GM19193 (cell line): ENCODE data around the gene BLOC1S6.

Source experiments
- POLR2A ChIP-seq: IDR thresholded peaks from 4 replicates; pipeline ENCODE4 v1.6.1; 2011; ENCODE audit not compliant: insufficient read depth, insufficient read length; ENCODE audit errors: extremely low read depth

The BLOC1S6 gene

DNA sequence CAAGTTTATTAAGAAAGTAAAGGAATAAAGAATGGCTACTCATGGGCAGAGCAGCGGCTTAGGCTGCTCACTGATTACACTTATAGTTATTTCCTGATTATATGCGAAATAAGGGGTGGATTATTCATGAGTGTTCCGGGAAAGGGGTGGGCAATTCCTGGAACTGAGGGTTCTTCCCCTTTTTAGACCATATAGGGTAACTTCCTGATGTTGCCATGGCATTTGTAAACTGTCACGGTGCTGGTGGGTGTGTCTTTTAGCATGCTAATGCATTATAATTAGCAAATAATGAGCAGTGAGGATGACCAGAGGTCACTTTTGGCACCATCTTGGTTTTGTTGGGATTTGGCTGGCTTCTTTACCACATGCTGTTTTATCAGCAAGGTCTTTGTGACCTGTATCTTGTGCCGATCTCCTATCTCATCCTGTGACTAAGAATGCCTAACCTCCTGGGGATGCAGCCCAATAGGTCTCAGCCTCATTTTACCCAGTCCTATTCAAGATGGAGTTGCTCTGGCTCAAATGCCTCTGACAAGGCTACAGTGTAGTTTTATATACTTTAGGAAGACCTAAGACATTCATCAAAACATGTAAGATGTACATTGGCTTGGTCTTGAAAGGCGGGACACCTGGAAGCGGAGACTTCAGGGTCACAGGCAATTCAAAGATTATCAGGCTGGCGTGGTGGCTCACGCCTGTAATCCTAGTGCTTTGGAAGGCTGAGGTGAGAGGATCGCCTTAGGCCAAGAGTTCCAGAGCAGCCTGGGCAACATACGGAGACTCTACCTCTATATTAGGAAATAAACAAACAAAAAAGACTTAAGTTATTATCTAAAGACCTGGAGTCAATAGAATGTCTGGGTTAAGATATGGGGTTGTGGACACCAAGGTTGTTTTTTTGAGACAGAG lies 3.2 kb upstream of the BLOC1S6 start:
- no peak for TF ChIP-seq POLR2A

DNA sequence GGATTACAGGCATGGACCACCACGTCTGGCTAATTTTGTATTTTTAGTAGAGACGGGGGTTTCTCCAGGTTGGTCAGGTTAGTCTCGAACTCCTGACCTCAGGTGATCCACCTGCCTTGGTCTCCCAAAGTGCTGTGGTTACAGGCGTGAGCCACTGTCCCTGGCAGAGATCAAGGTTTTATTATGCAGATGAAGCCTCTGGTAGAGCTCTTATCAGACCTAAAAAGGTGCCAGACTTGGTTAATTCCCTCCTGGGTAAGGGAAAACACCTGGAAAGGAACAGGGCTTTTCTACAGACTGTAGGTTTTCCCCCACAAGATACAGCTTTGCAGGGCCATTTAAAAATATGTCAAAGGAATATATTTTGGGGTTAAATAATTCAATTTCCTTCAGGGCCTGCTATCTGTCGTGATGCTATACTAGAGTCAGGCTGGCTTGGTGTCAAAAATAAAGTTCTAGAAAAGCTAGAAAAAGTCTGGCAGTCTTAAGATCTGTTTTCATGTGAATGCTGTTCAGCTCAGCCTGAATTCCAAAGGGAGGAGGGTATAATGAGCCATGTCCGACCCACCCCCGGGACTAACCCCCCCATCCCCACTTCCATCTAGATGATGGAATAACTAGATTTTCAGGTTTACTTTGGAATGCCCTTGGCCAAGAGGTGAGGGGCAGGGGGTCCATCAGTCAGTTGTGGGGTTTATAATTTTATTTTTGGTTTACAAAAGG lies 1.9 kb upstream of the BLOC1S6 start:
- no peak for TF ChIP-seq POLR2A

DNA sequence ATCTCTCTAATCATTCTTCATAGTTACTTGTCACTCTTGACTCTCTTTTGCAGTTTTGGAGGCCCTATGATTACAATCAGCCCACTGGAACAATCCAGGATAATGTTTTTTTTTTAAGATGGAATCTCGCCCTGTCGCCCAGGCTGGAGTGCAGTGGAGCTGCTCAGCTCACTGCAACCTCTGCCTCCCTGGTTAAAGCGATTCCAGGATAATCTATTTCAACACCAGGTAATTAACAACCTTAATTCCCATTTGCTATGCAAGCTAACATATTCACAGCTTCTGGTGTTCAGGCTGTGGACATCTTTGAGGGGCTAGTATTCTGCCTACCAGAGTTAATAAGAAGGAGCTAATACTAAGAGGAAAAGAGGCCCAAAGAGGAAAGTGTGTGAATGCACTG lies 1.1 kb upstream of the BLOC1S6 start:
- no peak for TF ChIP-seq POLR2A

DNA sequence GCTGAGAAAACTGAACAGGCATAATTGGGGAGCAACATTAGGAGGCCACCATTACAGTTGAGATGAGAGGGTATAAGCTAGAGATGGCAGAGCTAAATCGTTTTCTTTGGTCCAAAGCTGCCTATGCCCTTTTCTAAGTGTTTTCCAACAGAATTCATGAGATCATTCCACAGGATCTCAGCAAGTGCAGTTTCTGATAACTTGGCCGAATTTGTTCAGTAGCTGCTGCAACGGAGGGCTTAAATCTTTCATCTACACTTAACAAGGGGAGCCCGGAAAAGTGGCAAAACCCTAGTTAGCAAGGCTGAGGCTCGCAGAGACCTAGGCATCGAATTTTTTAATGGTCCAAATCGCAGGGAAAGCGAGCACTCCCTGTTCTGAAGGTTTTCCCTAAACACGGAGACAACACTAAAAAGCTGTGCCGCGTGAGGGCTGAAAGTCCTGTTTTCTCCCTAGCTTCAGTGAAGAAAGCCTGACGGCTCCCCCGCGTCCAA lies 531 bp upstream of the BLOC1S6 start:
- TF ChIP-seq POLR2A, result no peak

DNA sequence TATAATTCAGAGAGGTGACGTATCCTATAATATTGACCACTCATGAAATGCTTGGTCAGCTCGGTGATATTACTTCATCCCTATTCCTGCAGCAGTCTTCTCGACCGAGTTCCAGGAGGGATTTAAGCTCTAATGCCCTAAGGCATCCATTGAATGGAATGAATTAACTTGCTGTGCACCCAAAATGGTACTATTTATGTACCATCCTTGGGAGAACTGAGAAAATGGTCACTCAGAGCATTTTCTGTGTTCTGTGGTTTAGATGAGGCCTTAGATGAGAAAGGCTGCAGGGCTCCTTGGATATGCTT lies 638 bp downstream of the BLOC1S6 start:
- no peak for TF ChIP-seq POLR2A

DNA sequence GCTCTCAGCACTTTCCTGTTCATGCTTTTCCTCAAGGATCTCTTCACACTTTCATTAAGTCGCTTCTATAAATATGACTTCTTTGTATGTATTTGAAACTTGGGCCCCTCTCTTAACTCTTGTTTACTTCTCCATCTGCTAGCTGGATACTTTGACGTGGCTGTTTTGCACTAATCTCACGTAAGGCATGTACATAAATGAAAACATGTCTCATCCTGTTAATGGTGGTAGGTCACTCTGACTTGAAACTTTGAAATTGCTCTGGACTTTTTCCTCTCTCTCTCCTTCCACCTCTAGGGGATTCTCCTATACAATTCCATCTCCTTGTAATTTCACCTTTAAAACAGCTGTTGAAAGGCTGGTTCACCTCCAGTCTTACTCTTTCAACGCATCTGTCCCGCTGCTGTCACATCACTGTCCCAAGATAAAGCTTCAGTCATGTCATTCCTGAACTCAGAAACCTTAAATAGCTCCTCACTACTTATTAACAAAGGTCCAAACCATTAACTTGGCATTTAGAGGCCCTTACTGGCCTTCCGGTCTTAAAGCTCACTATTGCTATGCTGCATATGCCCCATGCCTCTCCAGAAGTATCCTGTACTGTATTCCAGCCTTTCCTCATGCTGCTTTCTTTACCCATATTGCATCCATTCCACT lies 1.2 kb downstream of the BLOC1S6 start:
- no peak for TF ChIP-seq POLR2A

DNA sequence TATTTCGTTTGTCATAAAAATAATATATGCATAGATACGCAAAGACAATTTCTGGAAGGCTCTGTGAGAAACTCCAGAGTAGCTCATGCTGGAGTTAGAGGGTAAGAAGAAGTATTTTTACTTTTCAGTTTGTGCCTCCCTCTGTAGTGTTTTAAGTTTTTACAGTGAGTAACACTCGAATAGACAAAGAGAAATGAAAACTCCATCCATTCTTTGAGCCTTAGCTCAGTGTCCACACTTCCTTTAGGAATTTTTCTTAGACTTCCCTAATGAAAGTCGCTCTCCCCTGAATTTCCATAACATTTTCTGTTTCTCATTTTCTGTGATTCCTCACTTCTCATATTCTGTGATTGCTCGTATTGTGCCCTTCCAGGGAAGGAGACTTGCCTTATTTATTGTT lies 2.1 kb downstream of the BLOC1S6 start:
- TF ChIP-seq POLR2A, result no peak

DNA sequence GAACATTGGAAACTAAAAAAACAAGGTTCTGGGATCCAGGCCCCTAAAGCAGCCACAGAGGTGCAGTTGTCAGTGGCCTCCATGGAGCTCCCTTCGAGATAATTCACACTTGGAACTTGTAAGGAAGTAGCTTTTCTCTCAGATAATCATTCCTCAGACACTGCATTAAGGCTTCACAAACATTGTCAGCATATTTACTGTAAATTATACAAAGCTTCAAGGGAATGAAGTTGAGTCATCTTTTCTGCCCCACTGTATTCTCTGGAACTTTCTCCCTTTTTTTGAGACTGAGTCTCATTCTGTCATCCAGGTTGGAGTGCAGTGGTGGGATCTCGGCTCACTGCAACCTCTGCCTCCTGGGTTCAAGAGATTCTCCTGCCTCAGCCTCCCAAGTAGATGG lies 7.1 kb downstream of the BLOC1S6 start:
- TF ChIP-seq POLR2A, result no peak

DNA sequence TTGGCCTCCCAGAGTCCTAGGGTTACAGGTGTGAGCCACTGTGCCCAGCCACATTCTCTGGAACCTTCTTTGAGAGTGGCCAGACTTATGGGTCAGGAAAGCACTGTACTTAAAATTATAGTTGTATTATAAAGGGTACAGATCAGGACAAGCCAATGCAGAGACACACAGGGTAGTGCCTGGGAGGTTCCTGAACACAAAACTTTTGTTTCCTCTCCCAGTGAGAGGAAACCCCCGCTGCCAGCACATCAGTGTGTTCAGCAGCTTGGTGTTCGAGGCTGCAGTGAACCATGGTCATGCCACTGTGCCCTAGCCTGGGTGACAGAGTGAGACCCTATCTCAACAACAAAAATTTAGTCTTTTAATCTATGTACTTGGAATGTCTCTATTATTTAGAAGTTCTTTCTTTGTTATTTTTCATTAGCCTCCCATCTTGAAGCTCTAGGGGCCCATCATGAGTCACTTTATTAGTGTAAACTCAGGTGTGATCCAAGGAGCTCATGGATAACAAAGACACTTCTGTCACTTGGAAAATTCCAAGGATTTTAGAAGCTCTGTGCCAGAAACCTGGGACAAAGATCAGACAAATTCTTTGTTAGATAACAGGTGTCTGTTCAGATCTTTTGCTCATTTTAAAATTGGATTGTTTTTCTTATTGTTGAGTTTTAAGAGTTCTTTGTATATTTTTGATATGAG lies 7.8 kb downstream of the BLOC1S6 start:
- no peak for TF ChIP-seq POLR2A

DNA sequence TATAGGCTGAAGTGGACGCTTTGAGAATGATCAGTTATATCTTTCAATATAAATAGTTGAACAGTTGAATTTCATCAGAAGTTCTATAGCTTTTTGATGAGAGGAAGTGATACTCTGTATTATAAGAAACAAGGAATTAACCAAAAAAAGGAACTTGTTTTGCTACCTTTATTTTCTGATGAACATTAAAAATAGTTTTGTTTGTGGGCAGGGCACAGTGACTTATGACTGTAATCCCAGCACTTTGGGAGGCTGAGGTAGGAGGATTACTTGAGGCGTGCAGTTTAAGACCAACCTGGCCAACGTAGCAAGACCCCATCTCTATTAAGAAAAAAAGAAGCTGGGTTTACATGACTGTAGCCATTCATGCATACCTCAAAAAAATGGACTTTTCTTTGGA lies 16.7 kb downstream of the BLOC1S6 start:
- TF ChIP-seq POLR2A, result no peak

DNA sequence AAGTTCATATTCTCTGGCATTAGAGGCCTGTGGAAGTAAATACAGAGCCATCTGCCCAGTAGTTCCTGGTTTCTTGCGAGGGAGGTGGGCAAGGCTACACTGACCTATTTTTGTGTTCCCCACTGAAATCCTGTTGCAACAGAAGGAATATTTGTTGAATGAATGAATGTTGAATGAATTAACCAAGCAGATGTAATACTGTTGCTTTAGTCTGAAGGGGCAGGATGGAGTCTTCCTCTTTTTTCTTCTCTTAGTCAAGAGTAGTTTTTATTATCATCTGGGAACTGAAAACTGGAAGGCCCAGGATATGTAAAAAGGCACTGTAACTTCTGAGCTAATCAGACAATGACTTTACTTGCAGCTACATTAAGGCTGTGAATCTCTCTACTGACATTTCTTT lies 17.1 kb downstream of the BLOC1S6 start:
- no peak for TF ChIP-seq POLR2A

DNA sequence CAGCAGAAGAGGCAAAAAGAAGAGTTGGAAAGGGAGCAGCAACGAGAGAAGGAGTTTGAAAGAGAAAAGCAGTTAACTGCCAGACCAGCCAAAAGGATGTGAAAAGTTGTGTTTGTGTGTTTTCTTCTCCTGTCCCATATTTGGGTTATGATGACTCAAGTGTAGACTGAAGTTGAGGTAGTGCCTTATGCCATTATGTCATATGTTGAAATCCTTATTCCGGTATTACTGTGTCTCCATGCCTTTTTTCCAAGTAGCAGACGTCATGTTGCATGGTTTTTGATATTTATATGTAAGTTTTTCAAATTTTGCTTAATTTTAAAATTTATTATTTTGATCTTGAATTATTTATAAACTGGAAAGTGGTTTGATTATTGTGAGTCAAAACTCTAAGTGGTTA lies 19.2 kb downstream of the BLOC1S6 start:
- no peak for TF ChIP-seq POLR2A

DNA sequence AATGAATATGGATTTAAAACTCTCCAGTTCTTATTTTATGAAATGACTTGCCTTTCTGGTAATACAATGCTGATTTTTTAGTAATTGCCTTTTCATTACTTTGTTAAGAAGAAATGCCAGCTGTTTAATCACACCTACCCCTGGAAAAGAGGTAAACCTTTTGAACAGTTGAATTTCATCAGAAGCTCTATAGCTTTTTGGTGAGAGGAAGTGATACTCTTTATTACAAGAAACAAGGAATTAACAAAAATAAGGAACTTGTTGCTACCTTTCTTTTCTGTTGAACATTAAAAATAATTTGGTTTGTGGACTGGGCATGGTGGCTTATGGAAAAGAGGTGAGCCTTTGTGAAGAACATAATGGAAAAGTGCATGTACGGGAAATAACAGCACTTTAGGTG lies 19.7 kb downstream of the BLOC1S6 start:
- TF ChIP-seq POLR2A, result no peak

DNA sequence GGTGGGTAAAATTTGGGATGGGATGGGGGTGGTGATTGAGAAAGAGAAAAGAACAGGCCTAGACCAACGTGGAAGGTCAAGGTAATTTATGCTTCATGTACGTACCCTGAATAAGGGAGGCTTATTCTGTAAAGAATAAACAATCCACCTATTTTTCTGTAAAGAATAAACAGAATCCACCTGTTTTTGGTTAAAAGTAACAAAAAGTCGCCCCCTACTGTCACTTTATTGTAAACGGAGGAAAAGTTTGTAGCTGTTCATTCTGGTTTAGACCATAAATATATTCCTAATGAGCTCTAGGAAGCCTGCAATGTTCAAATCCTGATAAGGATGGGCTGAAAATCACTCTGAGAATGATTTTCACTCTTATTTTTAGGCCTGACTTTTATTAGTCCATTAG lies 24.1 kb downstream of the BLOC1S6 start:
- no peak for TF ChIP-seq POLR2A
